Upper lobe of left lung (tissue), 4 donors: ENCODE measurements around the gene PRLR.

Source experiments
- CTCF ChIP-seq, 6 experiments: fragments of 450-650 bp in 4 of 6; fragments of 200-600 bp in 2 of 6; sonication (generic) in 2 of 6; IDR thresholded peaks; one replicate each; pipeline ENCODE4 v1.5.1; 2016 to 2019; ENCODE audit warnings: antibody characterized with exemption in 6 of 6
- POLR2A ChIP-seq, 4 donors: fragments of 450-650 bp; IDR thresholded peaks; one replicate each; pipeline ENCODE4 v1.5.1; 2016 to 2017; ENCODE audit warnings: antibody characterized with exemption in 4 of 4, mild to moderate bottlenecking in 2 of 4
- POLR2AphosphoS5 ChIP-seq, 2 donors: sonication (generic); formaldehyde crosslinking; IDR thresholded peaks; one replicate each; pipeline ENCODE4 v1.5.1; 2017; ENCODE audit warnings: antibody characterized with exemption in 2 of 2

GRCh38 chr5:35035271-35035670, 195.0 kb downstream of the PRLR start:
- no peak for TF ChIP-seq POLR2A (IDR thresholded peaks at IDR 0.05)
- no peak for TF ChIP-seq CTCF (IDR thresholded peaks at IDR 0.05)
- TF ChIP-seq POLR2AphosphoS5 (IDR thresholded peaks at IDR 0.05), result no peak
